Skeletal muscle satellite cell (primary cell): Measurements from ENCODE around the gene FUS. TPM values are rescaled to one million over a fixed set of nuclear protein-coding genes. Genes with fewer than 3 reads are reported as not detected.

Experiments used
- H3K27me3 ChIP-seq: 2 replicates; pipeline ENCODE4 v1.7.0; 2013; ENCODE audit warnings: low read length; ENCODE audit not compliant: control insufficient read depth, insufficient read depth
- H3K36me3 ChIP-seq: 2 replicates; pipeline ENCODE4 v1.7.0; 2013; ENCODE audit warnings: mild to moderate bottlenecking, control low read depth, low read length; ENCODE audit not compliant: insufficient read depth
- H3K4me1 ChIP-seq: 2 replicates; pipeline ENCODE4 v1.7.0; 2013; ENCODE audit warnings: low read length; ENCODE audit not compliant: control insufficient read depth, insufficient read depth
- H3K4me2 ChIP-seq: 2 replicates; pipeline ENCODE4 v1.7.0; 2013; ENCODE audit warnings: mild to moderate bottlenecking, low read length
- H3K4me3 ChIP-seq: 2 replicates; pipeline ENCODE4 v1.7.0; 2013; ENCODE audit warnings: low read length
- H3K9ac ChIP-seq: 2 replicates; pipeline ENCODE4 v1.7.0; 2013; ENCODE audit warnings: mild to moderate bottlenecking, low read depth, low read length, moderate library complexity
- H3K9me3 ChIP-seq: replicated peaks from 2 replicates; pipeline ENCODE4 v1.7.0; 2013; ENCODE audit warnings: mild to moderate bottlenecking, control low read depth, low read length
- small RNA-seq: library from RNA; depleted of rRNA; stranded (forward); fragments of <200 nt; gene quantifications from one replicate; pipeline ENCODE3, GENCODE V24; 2012

FUS gene

GRCh38 chr16:31229501-31229900, 49.6 kb downstream of the FUS start:
- H3K9ac ChIP-seq, result no peak overlapping the region
- no peaks in the 10 kb centered on the region for H3K27me3 ChIP-seq
- H3K9me3 ChIP-seq, result no peaks in the 10 kb centered on the region
- no peaks in the 10 kb centered on the region for H3K36me3 ChIP-seq
- peaks cover 4% of the 10 kb centered on the region for H3K4me1 ChIP-seq
- no peak overlapping the region for H3K4me2 ChIP-seq
- H3K4me3 ChIP-seq, result no peak overlapping the region

GRCh38 chr16:31238041-31238440, 58.1 kb downstream of the FUS start:
- Histone ChIP-seq H3K4me1 (no peaks in the 10 kb centered on the region), H3K9ac (no peak overlapping the region), H3K9me3 (no peaks in the 10 kb centered on the region), H3K4me2 (no peak overlapping the region), H3K4me3 (no peak overlapping the region), H3K27me3 (peaks cover 29% of the 10 kb centered on the region), H3K36me3 (no peaks in the 10 kb centered on the region)

Small RNAs within 50 kb of the gene (small RNA-seq; reads per million reads assigned to genes)
- gene AC009088.4 (not detected), gene NDUFA3P6 (not detected)
